Epidermal melanocyte (primary cell): ENCODE measurements around the gene MYO3B.

ENCODE experiments used
- DNase-seq: peaks from one replicate; pipeline ENCODE4 v3.0.0; 2011; ENCODE audit warnings: low spot score; ENCODE audit not compliant: insufficient read length

Gene MYO3B

GRCh38 chr2:170298115-170298514 is 120.2 kb downstream of the MYO3B start:
- no peak for DNase-seq

- no peak for DNase-seq
Observed at GRCh38 chr2:170298861-170299429, 121.0 kb downstream of the MYO3B start.

GRCh38 chr2:170300993-170301392 is 123.0 kb downstream of the MYO3B start:
- DNase-seq, result no peak

GRCh38 chr2:170301626-170302025 is 123.7 kb downstream of the MYO3B start:
- no peak for DNase-seq

GRCh38 chr2:170305711-170306110 is 127.8 kb downstream of the MYO3B start:
- DNase-seq, result no peak

GRCh38 chr2:170306293-170306873 is 128.4 kb downstream of the MYO3B start:
- DNase-seq, result no peak

GRCh38 chr2:170307052-170307451 is 129.1 kb downstream of the MYO3B start:
- DNase-seq, result no peak

- DNase-seq, result no peak
Observed at GRCh38 chr2:170307555-170308351, 129.8 kb downstream of the MYO3B start.

GRCh38 chr2:170310876-170311502 is 133.0 kb downstream of the MYO3B start:
- DNase-seq, result no peak

GRCh38 chr2:170313347-170313991 is 135.5 kb downstream of the MYO3B start:
- DNase-seq, result no peak

- no peak for DNase-seq
Observed at GRCh38 chr2:170313992-170314348, 136.0 kb downstream of the MYO3B start.

GRCh38 chr2:170314744-170315447 is 136.9 kb downstream of the MYO3B start:
- DNase-seq, result no peak

- DNase-seq, result no peak
Observed at GRCh38 chr2:170320948-170321347, 143.0 kb downstream of the MYO3B start.

- no peak for DNase-seq
Observed at GRCh38 chr2:170321526-170321925, 143.6 kb downstream of the MYO3B start.

GRCh38 chr2:170322140-170322766 is 144.3 kb downstream of the MYO3B start:
- no peak for DNase-seq

- no peak for DNase-seq
Observed at GRCh38 chr2:170323743-170324142, 145.8 kb downstream of the MYO3B start.

- peak; percentile 30 for DNase-seq
Observed at GRCh38 chr2:170324640-170325046, 146.7 kb downstream of the MYO3B start.

GRCh38 chr2:170330881-170331280 is 152.9 kb downstream of the MYO3B start:
- DNase-seq, result no peak

- DNase-seq, result no peak
Observed at GRCh38 chr2:170332676-170333402, 154.9 kb downstream of the MYO3B start.

- DNase-seq, result no peak
Observed at GRCh38 chr2:170335351-170335750, 157.4 kb downstream of the MYO3B start.
